ENCODE results near the gene AGPS. TPM values are rescaled to one million over a fixed set of nuclear protein-coding genes. Genes with fewer than 3 reads are reported as not detected.

AGPS gene
- total RNA-seq, 1 experiment from 2014 or later, result 60.9 TPM

DNA sequence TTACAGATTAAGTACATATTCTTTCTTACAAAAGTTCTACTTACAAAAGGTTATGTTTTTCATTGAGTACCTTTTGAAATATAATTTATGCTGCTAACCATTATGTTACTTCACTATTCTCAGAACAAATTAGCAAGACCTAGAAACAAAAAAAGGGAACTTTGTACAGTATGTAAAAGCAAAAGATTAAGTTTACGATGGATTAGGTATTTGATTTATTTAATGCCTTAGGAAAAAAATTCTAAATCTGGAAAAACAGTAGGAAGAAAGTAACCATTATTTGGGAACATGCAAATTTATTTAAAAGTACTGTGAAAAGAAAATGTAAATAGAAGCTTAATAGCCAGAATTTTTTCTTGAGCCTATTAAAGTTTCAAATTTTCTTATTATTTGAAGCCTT lies 144.6 kb downstream of the AGPS start:
- no peaks in the 10 kb centered on the region for H3K79me2 ChIP-seq (ENCODE audit: insufficient read depth, low read length)
- no peak overlapping the region for H3K14ac ChIP-seq (ENCODE audit: insufficient read depth, low read length)
- H3K27ac Mint-ChIP-seq, result no peak overlapping the region; a peak in 1 of 7 replicates
- no peak overlapping the region for H4K5ac ChIP-seq (ENCODE audit: insufficient read length, low read depth, low read length)
- 100% methylated on average over 1 of the region's 1 CpG for WGBS (ENCODE audit: extremely low coverage, insufficient read length, low lambda C conversion rate)
- H3K27ac ChIP-seq (ENCODE audit: insufficient read length, low read depth, low read length), result no peak overlapping the region
- no peak overlapping the region for H3K9ac ChIP-seq (ENCODE audit: extremely low read depth, insufficient read length, low read length)
- no peaks in the 10 kb centered on the region for H3K9me3 ChIP-seq (ENCODE audit: control insufficient read depth, low read depth, low read length)
- H3K27me3 Mint-ChIP-seq (ENCODE audit: low read depth), result no peaks in the 10 kb centered on the region
- no peak overlapping the region for H3T11ph ChIP-seq (ENCODE audit: low read length)
- DNase-seq, result no peak
- no peak overlapping the region for H3K18ac ChIP-seq (ENCODE audit: insufficient read length, low read depth, low read length)
- H4K8ac ChIP-seq (replicated peaks; ENCODE audit: insufficient read length, low read depth, low read length), result no peak overlapping the region
- no peak overlapping the region for H2BK120ac ChIP-seq (ENCODE audit: low read depth, low read length, poor library complexity, severe bottlenecking)
- H3K27me3 ChIP-seq (ENCODE audit: insufficient read depth, low read length), result no peaks in the 10 kb centered on the region
- no peaks in the 10 kb centered on the region; a peak in 1 of 5 replicates for H3K9me3 Mint-ChIP-seq
- H3K4me2 ChIP-seq (ENCODE audit: insufficient read depth, insufficient read length, low read length), result no peak overlapping the region
- no peak overlapping the region for H3K23ac ChIP-seq (ENCODE audit: insufficient read length, low read depth, low read length)
- H3K4ac ChIP-seq (ENCODE audit: low read depth, low read length), result no peak overlapping the region
- H3K56ac ChIP-seq (ENCODE audit: insufficient read length, low read depth, low read length), result no peak overlapping the region
- H2BK5ac ChIP-seq (ENCODE audit: insufficient read length, low read length), result no peak overlapping the region
- H4K20me1 ChIP-seq (ENCODE audit: control insufficient read depth, insufficient read depth, insufficient read length), result no peaks in the 10 kb centered on the region
- H2AK5ac ChIP-seq (ENCODE audit: insufficient read length, low read length), result no peak overlapping the region
- no peak overlapping the region for H4K91ac ChIP-seq (ENCODE audit: insufficient read length, low read depth, low read length)
- no peak overlapping the region for H2AFZ ChIP-seq (ENCODE audit: low read length)
- H3K4me3 Mint-ChIP-seq, result no peak overlapping the region
- H2BK12ac ChIP-seq (ENCODE audit: insufficient read length, low read depth, low read length), result no peak overlapping the region
- H3K23me2 ChIP-seq (ENCODE audit: insufficient read length, low read depth, low read length, poor library complexity, severe bottlenecking), result no peaks in the 10 kb centered on the region
- peaks cover 16 to 31% of the 10 kb centered on the region in 2 experiments for H3K4me1 Mint-ChIP-seq
- H2BK20ac ChIP-seq (ENCODE audit: low read depth, low read length, poor library complexity, severe bottlenecking), result no peak overlapping the region
- peaks cover 0 to 6% (median under 1%) of the 10 kb centered on the region in 3 experiments; a peak in 1 of 7 replicates for H3K36me3 Mint-ChIP-seq (ENCODE audit: insufficient read depth in 1 of 3, low read depth in 3 of 3)
- H3K79me1 ChIP-seq (ENCODE audit: insufficient read depth, low read depth, low read length, poor library complexity, severe bottlenecking), result no peaks in the 10 kb centered on the region
- TF ChIP-seq CTCF (conservative IDR thresholded peaks at IDR 0.05), result no peak
- H2BK15ac ChIP-seq (ENCODE audit: low read depth, low read length), result no peak overlapping the region
- H3K4me1 ChIP-seq (ENCODE audit: insufficient read depth, low read length), result peaks cover 7% of the 10 kb centered on the region; the same call in 1 of the 2 replicates
